HCT116 (cell line): ENCODE results near the gene MTMR6. TPM values are rescaled to one million over a fixed set of nuclear protein-coding genes. Genes with fewer than 3 reads are reported as not detected.

Source experiments
- ATAC-seq: fragments of 200-7000 bp; cut with Tn5 transposase; 2 replicates; pipeline ENCODE4 v1.9.1; 2020; ENCODE audit warnings: mild to moderate bottlenecking, moderate library complexity
- BruUV-seq: library from RNA; stranded (reverse); fragments of 400-500 nt; replicated peaks from 2 replicates; lab custom pipeline; 2021; lab: Mats Ljungman, UMichigan
- CTCF ChIA-PET: fragments of 300-600 bp; sonication (Branson Sonifier 250); formaldehyde crosslinking; loops from one replicate; lab custom pipeline; 2021; ENCODE audit warnings: antibody characterized with exemption; lab: Charles Lee
- POLR2A ChIA-PET: fragments of 300-600, 350-600 bp; sonication (Branson Sonifier 250); formaldehyde crosslinking; loops from one replicate; lab custom pipeline; 2021; ENCODE audit warnings: antibody characterized with exemption; lab: Charles Lee
- RAD21 ChIA-PET, 2 experiments: fragments of 300-600 bp; sonication (Branson Sonifier 250); formaldehyde crosslinking; loops; one replicate each; lab custom pipeline; 2023; ENCODE audit warnings: low total read pairs in 2 of 2; ENCODE audit not compliant: uncharacterized antibody in 2 of 2, unreplicated experiment in 2 of 2, low non-redundant PET in 1 of 2; lab: Charles Lee
- DNase-seq: peaks from one replicate; pipeline ENCODE4 v3.0.0-alpha.2; 2010; ENCODE audit warnings: low read depth, low spot score
- H2AFZ ChIP-seq: fragments of 200-600 bp; shearing (Covaris generic), sonication (generic); 2 replicates; pipeline ENCODE4 v1.6.1; 2017; ENCODE audit warnings: low read depth, mixed run types, mixed read lengths, antibody characterized with exemption, low read length; ENCODE audit not compliant: poor library complexity, severe bottlenecking
- H3K27ac ChIP-seq: 2 replicates; pipeline ENCODE4 v1.5.1; 2012; ENCODE audit warnings: low read depth, low read length
- H3K27me3 ChIP-seq: fragments of 200-600 bp; sonication (generic); 2 replicates; pipeline ENCODE4 v1.6.1; 2016; ENCODE audit warnings: mixed run types, low read length, mixed read lengths; ENCODE audit not compliant: insufficient read depth
- H3K36me3 ChIP-seq, 2 experiments: fragments of 200-500 bp in 1 of 2; fragments of 200-600 bp in 1 of 2; sonication (Bioruptor generic) in 1 of 2; sonication (generic) in 1 of 2; 2 replicates each; pipeline versions ENCODE4 v1.5.1 to v1.6.1; 2014 to 2016; ENCODE audit warnings: low read length in 2 of 2, inconsistent platforms in 1 of 2, mixed read lengths in 1 of 2, mixed run types in 1 of 2; ENCODE audit not compliant: insufficient read depth in 2 of 2, control insufficient read depth in 1 of 2
- H3K4me1 ChIP-seq, 2 experiments: fragments of 200-600 bp in 1 of 2; sonication (generic) in 1 of 2; 2 replicates each; pipeline versions ENCODE4 v1.5.1 to v1.6.1; 2012 to 2017; ENCODE audit warnings: low read length in 2 of 2, inconsistent platforms in 1 of 2, mild to moderate bottlenecking in 1 of 2, mixed read lengths in 1 of 2, mixed run types in 1 of 2, moderate library complexity in 1 of 2; ENCODE audit not compliant: insufficient read depth in 2 of 2, control insufficient read depth in 1 of 2
- H3K4me2 ChIP-seq: fragments of 200-600 bp; sonication (generic); 2 replicates; pipeline ENCODE4 v1.6.1; 2017; ENCODE audit warnings: mixed run types, low read length, mixed read lengths
- H3K4me3 ChIP-seq, 2 experiments: fragments of 200-600 bp in 1 of 2; sonication (generic) in 1 of 2; replicated peaks in 1 of 2; 2 replicates each; pipeline ENCODE4 v1.5.1; 2011 to 2016; ENCODE audit warnings: low read length in 2 of 2, control low read depth in 1 of 2, low read depth in 1 of 2, mild to moderate bottlenecking in 1 of 2, mixed read lengths in 1 of 2, mixed run types in 1 of 2
- H3K79me2 ChIP-seq: fragments of 200-600 bp; sonication (generic); 2 replicates; pipeline ENCODE4 v1.6.1; 2017; ENCODE audit warnings: mild to moderate bottlenecking, mixed run types, low read length, moderate library complexity, mixed read lengths; ENCODE audit not compliant: insufficient read depth
- H3K9ac ChIP-seq: fragments of 200-600 bp; sonication (generic); 2 replicates; pipeline ENCODE4 v1.6.1; 2016; ENCODE audit warnings: low read length, mixed read lengths
- H3K9me2 ChIP-seq: fragments of 200-600 bp; sonication (generic), shearing (Covaris generic); 2 replicates; pipeline ENCODE4 v1.6.1; 2017; ENCODE audit warnings: mixed run types, mild to moderate bottlenecking, moderate library complexity; ENCODE audit not compliant: insufficient read depth
- H3K9me3 ChIP-seq, 2 experiments: fragments of 200-500 bp in 1 of 2; fragments of 200-600 bp in 1 of 2; sonication (Bioruptor generic) in 1 of 2; sonication (generic) in 1 of 2; 2 replicates each; pipeline ENCODE4 v1.6.1; 2014 to 2017; ENCODE audit warnings: low read length in 2 of 2, mixed read lengths in 2 of 2, inconsistent platforms in 1 of 2, low read depth in 1 of 2, mild to moderate bottlenecking in 1 of 2, mixed run types in 1 of 2, moderate library complexity in 1 of 2; ENCODE audit not compliant: control insufficient read depth in 1 of 2, insufficient read depth in 1 of 2
- H4K20me1 ChIP-seq: fragments of 200-600 bp; sonication (generic), shearing (Covaris generic); 2 replicates; pipeline ENCODE4 v1.6.1; 2017; ENCODE audit warnings: mixed run types, mild to moderate bottlenecking, moderate library complexity; ENCODE audit not compliant: insufficient read depth
- CBX3 ChIP-seq: IDR thresholded peaks from 2 replicates; pipeline ENCODE4 v1.6.1; 2012; ENCODE audit warnings: low read depth
- CEBPB ChIP-seq: IDR thresholded peaks from 2 replicates; pipeline ENCODE4 v1.6.1; 2012; ENCODE audit warnings: low read depth
- EGR1 ChIP-seq: IDR thresholded peaks from 2 replicates; pipeline ENCODE4 v1.6.1; 2012; ENCODE audit warnings: low read depth
- ELF1 ChIP-seq: IDR thresholded peaks from 2 replicates; pipeline ENCODE4 v1.6.1; 2012; ENCODE audit warnings: low read depth, borderline replicate concordance
- EZH2 ChIP-seq: fragments of 200-600 bp; sonication (generic); IDR thresholded peaks from 2 replicates; pipeline ENCODE4 v1.6.1; 2017; ENCODE audit warnings: antibody characterized with exemption, mixed run types
- EZH2phosphoT487 ChIP-seq: fragments of 200-600 bp; IDR thresholded peaks from 2 replicates; pipeline ENCODE4 v1.6.1; 2018; ENCODE audit warnings: antibody characterized with exemption, borderline replicate concordance
- FOSL1 ChIP-seq: IDR thresholded peaks from 2 replicates; pipeline ENCODE4 v1.6.1; 2012; ENCODE audit warnings: low read depth
- JUND ChIP-seq: IDR thresholded peaks from 2 replicates; pipeline ENCODE4 v1.6.1; 2012
- MAX ChIP-seq: IDR thresholded peaks from 2 replicates; pipeline ENCODE4 v1.6.1; 2012
- POLR2A ChIP-seq: IDR thresholded peaks from 2 replicates; pipeline ENCODE4 v1.7.0; 2011; ENCODE audit warnings: borderline replicate concordance; ENCODE audit not compliant: insufficient read depth, insufficient read length; ENCODE audit errors: extremely low read depth
- POLR2AphosphoS5 ChIP-seq: IDR thresholded peaks from 2 replicates; pipeline ENCODE4 v1.6.1; 2011; ENCODE audit warnings: mild to moderate bottlenecking, low read depth, low read length, moderate library complexity
- RAD21 ChIP-seq: IDR thresholded peaks from 2 replicates; pipeline ENCODE4 v1.6.1; 2012; ENCODE audit warnings: low read depth, mild to moderate bottlenecking
- REST ChIP-seq: IDR thresholded peaks from 2 replicates; pipeline ENCODE4 v1.6.1; 2012; ENCODE audit warnings: low read depth
- SIN3A ChIP-seq: IDR thresholded peaks from 2 replicates; pipeline ENCODE4 v1.6.1; 2012; ENCODE audit warnings: low read depth
- SP1 ChIP-seq: IDR thresholded peaks from 2 replicates; pipeline ENCODE4 v1.6.1; 2012; ENCODE audit warnings: low read depth
- TCF7L2 ChIP-seq: IDR thresholded peaks from 2 replicates; pipeline ENCODE4 v1.7.0; 2011; ENCODE audit warnings: borderline replicate concordance, inconsistent platforms; ENCODE audit not compliant: insufficient read depth, insufficient read length; ENCODE audit errors: extremely low read depth
- YY1 ChIP-seq: IDR thresholded peaks from 2 replicates; pipeline ENCODE4 v1.6.1; 2011; ENCODE audit warnings: low read length, low read depth, moderate library complexity, mild to moderate bottlenecking; ENCODE audit not compliant: insufficient replicate concordance; ENCODE audit errors: extremely low read depth
- ZBTB33 ChIP-seq: IDR thresholded peaks from 2 replicates; pipeline ENCODE4 v1.6.1; 2011; ENCODE audit warnings: mild to moderate bottlenecking, low read length, moderate library complexity; ENCODE audit not compliant: insufficient replicate concordance; ENCODE audit errors: extremely low read depth
- ZFX ChIP-seq: fragments of 450-650 bp; IDR thresholded peaks from 2 replicates; pipeline ENCODE4 v1.6.1; 2017
- ZNF274 ChIP-seq: fragments of 200-500 bp; sonication (Bioruptor generic); IDR thresholded peaks from 2 replicates; pipeline ENCODE4 v1.6.1; 2014; ENCODE audit warnings: mild to moderate bottlenecking, low read depth, low read length, inconsistent platforms
- intact Hi-C: fragments of 100-400 bp; cut with micrococcal nuclease; formaldehyde crosslinking; loops from 2 replicates; pipeline ENCODE4 v1.10.0; 2022
- total RNA-seq: library from RNA; stranded (reverse); gene quantifications from one replicate; pipeline ENCODE4 v1.2.1, GENCODE V29; 2021; ENCODE audit not compliant: unreplicated experiment

The MTMR6 gene
- total RNA-seq, 1 experiment from 2014 or later = 11.4 TPM

GRCh38 chr13:25291691-25292090 lies 4.4 kb upstream of the MTMR6 start:
- POLR2A ChIA-PET = no interaction called here
- Histone ChIP-seq H3K36me3 (no peaks in the 10 kb centered on the region), H3K27ac (no peak overlapping the region), H3K9ac (no peak overlapping the region), H2AFZ (no peak overlapping the region), H3K79me2 (peaks cover 4% of the 10 kb centered on the region), H3K9me2 (peaks cover under 1% of the 10 kb centered on the region; the same call in 1 of the 2 replicates), H3K9me3 (no peaks in the 10 kb centered on the region), H3K4me1 (peaks cover 4 to 11% of the 10 kb centered on the region in 2 experiments; a peak in 3 of 4 replicates), H3K27me3 (no peaks in the 10 kb centered on the region; the same call in 1 of the 2 replicates), H3K4me3 (no peak overlapping the region), H3K4me2 (no peak overlapping the region), H4K20me1 (no peaks in the 10 kb centered on the region)
- DNase-seq = no peak
- no peak for ATAC-seq
- TF ChIP-seq SP1 (no peak), TCF7L2 (no peak), POLR2AphosphoS5 (no peak), CBX3 (no peak), ELF1 (no peak), ZFX (no peak), EZH2 (no peak), FOSL1 (no peak), CEBPB (no peak), ZBTB33 (no peak), RAD21 (no peak), JUND (no peak), MAX (no peak), EGR1 (no peak), SIN3A (no peak), POLR2A (no peak), YY1 (no peak), ZNF274 (no peak), EZH2phosphoT487 (no peak), REST (no peak)
- RAD21 ChIA-PET = no interaction called here
- no TSS peak for BruUV-seq
- intact Hi-C loops = no loop called here
- CTCF ChIA-PET = no interaction called here
